LNCaP clone FGC (cell line): ENCODE results near the gene CACNA1C.

ENCODE experiments used
- DNase-seq: peaks from one replicate; pipeline ENCODE4 v3.0.0-alpha.2; 2011; ENCODE audit warnings: low read depth
- H3K4me3 ChIP-seq: 2 replicates; pipeline ENCODE4 v1.5.1; 2011; ENCODE audit warnings: mild to moderate bottlenecking, low read depth, low read length, control low read depth
- CTCF ChIP-seq: IDR thresholded peaks from 2 replicates; pipeline ENCODE4 v1.5.1; 2012; ENCODE audit warnings: mild to moderate bottlenecking; ENCODE audit not compliant: control insufficient read depth, insufficient read depth; ENCODE audit errors: extremely low read depth

CACNA1C gene

GRCh38 chr12:2463719-2464118 lies 410.9 kb downstream of the CACNA1C start:
- no peak overlapping the region for H3K4me3 ChIP-seq
- TF ChIP-seq CTCF, result no peak
- no peak for DNase-seq

- TF ChIP-seq CTCF, result no peak
- no peak for DNase-seq
- H3K4me3 ChIP-seq, result no peak overlapping the region
These were observed 412.9 kb downstream of the CACNA1C start for GRCh38 chr12:2465681-2466080.

- no peak for DNase-seq
- no peak for TF ChIP-seq CTCF
- H3K4me3 ChIP-seq, result no peak overlapping the region
These were observed 413.4 kb downstream of the CACNA1C start for GRCh38 chr12:2466211-2466610.

- H3K4me3 ChIP-seq, result no peak overlapping the region
- TF ChIP-seq CTCF, result no peak
These were observed 414.8 kb downstream of the CACNA1C start for GRCh38 chr12:2467447-2468195.

GRCh38 chr12:2475984-2476383 lies 423.2 kb downstream of the CACNA1C start:
- H3K4me3 ChIP-seq, result no peak overlapping the region
- no peak for TF ChIP-seq CTCF
- no peak for DNase-seq

More at GRCh38 chr12:2467447-2468195, 414.8 kb downstream of the CACNA1C start:
- DNase-seq, result no peak

- DNase-seq, result no peak
- H3K4me3 ChIP-seq, result no peak overlapping the region
- TF ChIP-seq CTCF, result no peak
These were observed 424.4 kb downstream of the CACNA1C start for GRCh38 chr12:2477009-2477766.
